GF-D8 (cell line): ENCODE results near the gene DCBLD1.

ENCODE experiments used
- DNase-seq: peaks from one replicate; lab custom pipeline; 2025; lab: John Stamatoyannopoulos, UW

The DCBLD1 gene

GRCh38 chr6:117472667-117473066 lies 9.8 kb upstream of the DCBLD1 start:
- DNase-seq = no peak

GRCh38 chr6:117473401-117473800 lies 9.1 kb upstream of the DCBLD1 start:
- DNase-seq = no peak

- no peak for DNase-seq
Measured at GRCh38 chr6:117477988-117478852, 4.3 kb upstream of the DCBLD1 start.

- no peak for DNase-seq
Measured at GRCh38 chr6:117478853-117479231, 3.6 kb upstream of the DCBLD1 start.

- DNase-seq = no peak
Measured at GRCh38 chr6:117480651-117481050, 1.8 kb upstream of the DCBLD1 start.

- no peak for DNase-seq
Measured at GRCh38 chr6:117481278-117481925, 1.1 kb upstream of the DCBLD1 start.

GRCh38 chr6:117481926-117482239 lies 591 bp upstream of the DCBLD1 start:
- no peak for DNase-seq

- no peak for DNase-seq
Measured at GRCh38 chr6:117483004-117483644, 650 bp downstream of the DCBLD1 start.

- DNase-seq = no peak
Measured at GRCh38 chr6:117483645-117484016, 1.2 kb downstream of the DCBLD1 start.

GRCh38 chr6:117484052-117484646 lies 1.7 kb downstream of the DCBLD1 start:
- no peak for DNase-seq

GRCh38 chr6:117485433-117485832 lies 3.0 kb downstream of the DCBLD1 start:
- no peak for DNase-seq

- no peak for DNase-seq
Measured at GRCh38 chr6:117487821-117488220, 5.3 kb downstream of the DCBLD1 start.

- no peak for DNase-seq
Measured at GRCh38 chr6:117489003-117489402, 6.5 kb downstream of the DCBLD1 start.

- DNase-seq = no peak
Measured at GRCh38 chr6:117491916-117492315, 9.4 kb downstream of the DCBLD1 start.

- DNase-seq = no peak
Measured at GRCh38 chr6:117493470-117493869, 11.0 kb downstream of the DCBLD1 start.

GRCh38 chr6:117494283-117494682 lies 11.8 kb downstream of the DCBLD1 start:
- DNase-seq = no peak

GRCh38 chr6:117494694-117495318 lies 12.3 kb downstream of the DCBLD1 start:
- DNase-seq = no peak

- no peak for DNase-seq
Measured at GRCh38 chr6:117495425-117495824, 13.0 kb downstream of the DCBLD1 start.

- no peak for DNase-seq
Measured at GRCh38 chr6:117495869-117496268, 13.4 kb downstream of the DCBLD1 start.

GRCh38 chr6:117496383-117496990 lies 14.0 kb downstream of the DCBLD1 start:
- no peak for DNase-seq

GRCh38 chr6:117497237-117497636 lies 14.8 kb downstream of the DCBLD1 start:
- no peak for DNase-seq

GRCh38 chr6:117498159-117498558 lies 15.7 kb downstream of the DCBLD1 start:
- DNase-seq = no peak
